ENCODE data around the gene TPRG1L. TPM values are rescaled to one million over a fixed set of nuclear protein-coding genes. Genes with fewer than 3 reads are reported as not detected.

TPRG1L gene
- total RNA-seq, 4 donors from 2014 or later: 36.8 to 55.3 (median 50.3) TPM

GRCh38 chr1:3610527-3611169 is 14.2 kb upstream of the TPRG1L start:
- Histone ChIP-seq H3K9me3 (no peaks in the 10 kb centered on the region), H3K4me3 (peak overlapping the region; percentile 47 to 61 (median 49)), H3K27me3 (peaks cover 0 to 87% (median 26%) of the 10 kb centered on the region in 4 donors), H3K27ac (replicated peaks in 1 of 4) (no peak overlapping the region), H3K36me3 (no peaks in the 10 kb centered on the region), H3K4me1 (peaks cover 19 to 27% (median 24%) of the 10 kb centered on the region in 4 donors)
- no peak for DNase-seq (ENCODE audit: extremely low spot score)
- intact Hi-C loops (cut with DNase I): no loop called here
- TF ChIP-seq POLR2A (IDR thresholded peaks at IDR 0.05; ENCODE audit: low read depth): no peak
- TF ChIP-seq, protein P1, sequence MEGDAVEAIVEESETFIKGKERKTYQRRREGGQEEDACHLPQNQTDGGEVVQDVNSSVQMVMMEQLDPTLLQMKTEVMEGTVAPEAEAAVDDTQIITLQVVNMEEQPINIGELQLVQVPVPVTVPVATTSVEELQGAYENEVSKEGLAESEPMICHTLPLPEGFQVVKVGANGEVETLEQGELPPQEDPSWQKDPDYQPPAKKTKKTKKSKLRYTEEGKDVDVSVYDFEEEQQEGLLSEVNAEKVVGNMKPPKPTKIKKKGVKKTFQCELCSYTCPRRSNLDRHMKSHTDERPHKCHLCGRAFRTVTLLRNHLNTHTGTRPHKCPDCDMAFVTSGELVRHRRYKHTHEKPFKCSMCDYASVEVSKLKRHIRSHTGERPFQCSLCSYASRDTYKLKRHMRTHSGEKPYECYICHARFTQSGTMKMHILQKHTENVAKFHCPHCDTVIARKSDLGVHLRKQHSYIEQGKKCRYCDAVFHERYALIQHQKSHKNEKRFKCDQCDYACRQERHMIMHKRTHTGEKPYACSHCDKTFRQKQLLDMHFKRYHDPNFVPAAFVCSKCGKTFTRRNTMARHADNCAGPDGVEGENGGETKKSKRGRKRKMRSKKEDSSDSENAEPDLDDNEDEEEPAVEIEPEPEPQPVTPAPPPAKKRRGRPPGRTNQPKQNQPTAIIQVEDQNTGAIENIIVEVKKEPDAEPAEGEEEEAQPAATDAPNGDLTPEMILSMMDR (IDR thresholded peaks at IDR 0.05): no peak
- TF ChIP-seq EP300 (IDR thresholded peaks at IDR 0.05): no peak
- no peak for TF ChIP-seq POLR2AphosphoS5 (IDR thresholded peaks at IDR 0.05)
- 19% methylated on average over 6 of the region's 27 CpGs for WGBS

DNA sequence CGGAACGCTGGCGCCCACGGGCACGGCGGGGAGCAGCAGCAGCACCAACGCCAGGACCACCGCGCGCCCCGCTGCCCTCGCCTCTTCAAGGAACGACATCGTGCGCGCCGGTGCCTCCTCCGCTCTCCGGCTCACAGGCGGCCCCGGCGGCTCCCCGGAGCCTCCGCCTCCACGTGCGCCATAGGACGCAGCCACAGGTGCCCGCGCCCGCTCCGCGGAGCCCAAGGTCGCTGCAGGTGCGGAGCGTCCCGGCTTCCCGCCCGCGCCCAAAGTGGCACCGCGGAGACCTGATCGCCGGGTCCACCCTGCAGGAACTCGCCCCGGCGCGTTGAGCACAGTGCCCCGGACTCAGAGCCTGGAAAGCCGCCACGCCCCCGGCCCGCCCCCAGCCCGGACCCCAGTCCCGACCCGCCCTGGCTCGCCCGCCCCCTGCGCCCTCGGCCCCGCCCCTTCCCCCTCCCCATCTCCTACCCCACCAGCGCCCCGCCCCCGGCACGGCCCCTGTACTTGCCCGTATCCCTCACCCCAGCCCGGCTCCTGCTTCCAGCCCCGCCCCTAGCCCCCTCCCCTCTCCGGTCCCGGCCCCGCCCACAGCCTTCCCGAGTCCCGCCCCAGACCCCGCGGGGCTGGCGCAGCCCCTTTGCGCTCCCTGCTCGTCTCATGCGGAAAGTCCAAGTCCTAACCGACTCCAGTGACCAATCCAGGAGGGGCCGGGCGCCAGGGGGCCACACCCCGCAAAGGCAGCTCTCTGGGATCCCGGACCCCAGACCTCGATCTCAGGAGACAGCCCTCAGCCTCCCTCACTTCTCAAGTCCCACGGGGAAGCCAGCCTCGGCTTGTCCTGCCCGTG is 13.4 kb upstream of the TPRG1L start, which contains the start of gene MEGF6:
MEGF6 (minus strand) TSS at position 339 of the 850 bp plus-strand sequence; CDS start at position 99, 240 bp downstream.
- Histone ChIP-seq H3K27ac (replicated peaks in 1 of 4) (no peak within 1 kb of the TSS), H3K4me1 (peaks cover 19 to 27% (median 24%) of the 10 kb centered on the region in 4 donors), H3K4me3 (peak within 1 kb of the TSS; percentile 47 to 61 (median 49)), H3K9me3 (no peaks in the 10 kb centered on the region), H3K36me3 (no peaks in the 10 kb centered on the region), H3K27me3 (peaks cover 0 to 80% (median 26%) of the 10 kb centered on the region in 4 donors)
- DNase-seq (ENCODE audit: extremely low spot score): no peak
- intact Hi-C loops (cut with DNase I): no loop called here
- WGBS: 1% methylated on average over 19 of the region's 87 CpGs
- TF ChIP-seq, protein P1 (IDR thresholded peaks at IDR 0.05): no peak
- no peak for TF ChIP-seq POLR2A (IDR thresholded peaks at IDR 0.05; ENCODE audit: low read depth)
- TF ChIP-seq POLR2AphosphoS5 (IDR thresholded peaks at IDR 0.05): no peak
- TF ChIP-seq EP300 (IDR thresholded peaks at IDR 0.05): no peak

DNA sequence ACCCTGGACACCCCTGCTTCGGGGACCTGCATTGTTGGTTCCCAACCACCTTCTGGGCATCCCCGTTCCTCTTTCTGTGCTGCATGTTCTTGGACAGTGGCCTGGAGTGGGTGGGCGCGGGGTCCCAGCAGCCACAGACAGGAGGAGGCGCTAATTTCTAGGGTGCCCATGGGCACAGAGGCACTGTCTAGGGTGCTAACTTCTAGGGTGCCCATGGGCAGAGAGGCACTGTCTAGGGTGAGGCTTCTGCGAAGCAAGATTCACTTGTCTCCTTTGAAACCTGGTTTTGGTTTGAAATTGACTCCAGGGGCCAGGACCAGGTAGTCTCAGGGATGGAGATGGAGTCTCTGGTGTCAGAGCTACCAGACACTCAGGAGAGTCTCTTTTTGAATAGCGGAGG is 12.7 kb upstream of the TPRG1L start:
- WGBS: 78% methylated on average over 5 of the region's 7 CpGs
- no peak for DNase-seq (ENCODE audit: extremely low spot score)
- Histone ChIP-seq H3K4me1 (peaks cover 19 to 27% (median 24%) of the 10 kb centered on the region in 4 donors), H3K27me3 (peaks cover 0 to 79% (median 26%) of the 10 kb centered on the region in 4 donors), H3K36me3 (no peaks in the 10 kb centered on the region), H3K27ac (replicated peaks in 1 of 4) (no peak overlapping the region), H3K4me3 (peak overlapping the region; percentile 47 to 61 (median 49)), H3K9me3 (no peaks in the 10 kb centered on the region)
- no peak for TF ChIP-seq POLR2A (IDR thresholded peaks at IDR 0.05; ENCODE audit: low read depth)
- TF ChIP-seq EP300 (IDR thresholded peaks at IDR 0.05): no peak
- no peak for TF ChIP-seq POLR2AphosphoS5 (IDR thresholded peaks at IDR 0.05)
- TF ChIP-seq, protein P1 (IDR thresholded peaks at IDR 0.05): no peak
- intact Hi-C loops (cut with DNase I): no loop called here

GRCh38 chr1:3614755-3615742 is 9.8 kb upstream of the TPRG1L start:
- peaks cover 0 to 50% (median 16%) of the 10 kb centered on the region in 4 donors for H3K27me3 ChIP-seq
- 62% methylated on average over 15 of the region's 20 CpGs for WGBS
- TF ChIP-seq, protein P1 (IDR thresholded peaks at IDR 0.05): peak; percentile 26 to 47 (median 39)
- no peak for TF ChIP-seq EP300 (IDR thresholded peaks at IDR 0.05)

More at GRCh38 chr1:3614755-3615742, 9.8 kb upstream of the TPRG1L start:
- H3K9me3 ChIP-seq: no peaks in the 10 kb centered on the region
- H3K36me3 ChIP-seq: no peaks in the 10 kb centered on the region
- intact Hi-C loops (cut with DNase I): loop anchor here (5.0 kb wide), 1 partner anchor 48 kb away; no protein-coding TSS in a partner anchor
- DNase-seq (ENCODE audit: extremely low spot score): no peak
- no peak overlapping the region for H3K4me3 ChIP-seq
- H3K27ac ChIP-seq (replicated peaks in 1 of 4): no peak overlapping the region
- H3K4me1 ChIP-seq: peaks cover 19 to 32% (median 30%) of the 10 kb centered on the region in 4 donors

All from esophagus muscularis mucosa (tissue), 4 donors.